ENCODE data around the gene BCAS2. TPM values are rescaled to one million over a fixed set of nuclear protein-coding genes. Genes with fewer than 3 reads are reported as not detected.

BCAS2 gene
- total RNA-seq, 3 donors from 2014 or later, result 27.0 to 35.9 (median 31.2) TPM

DNA sequence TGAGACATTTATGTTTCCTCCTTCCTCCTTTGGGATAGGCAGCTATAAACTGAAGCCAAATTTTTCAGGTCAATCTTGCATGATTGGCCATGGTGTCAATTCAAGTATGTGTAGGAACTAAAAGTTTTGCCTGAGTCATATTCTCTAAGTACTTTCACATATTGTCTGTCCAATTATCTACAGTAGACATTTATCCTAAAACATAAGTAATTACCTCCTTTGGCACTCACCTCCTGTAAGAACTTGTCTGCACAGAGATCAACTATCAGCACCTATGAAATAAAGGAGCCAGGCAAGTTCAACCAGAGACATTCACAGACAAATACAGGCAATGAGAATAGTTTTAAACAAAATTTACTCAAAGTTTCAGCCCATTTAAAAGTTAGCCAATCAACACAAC, 14.2 kb upstream of the BCAS2 start:
- H3K4me3 ChIP-seq, result no peak overlapping the region
- no peaks in the 10 kb centered on the region for H3K9me3 ChIP-seq
- ATAC-seq (no peak), DNase-seq (no peak)
- no peaks in the 10 kb centered on the region for H3K36me3 ChIP-seq (ENCODE audit: low read depth)
- intact Hi-C loops (cut with DNase I, micrococcal nuclease), result no loop called here
- no peaks in the 10 kb centered on the region for H3K4me1 ChIP-seq (ENCODE audit: low read depth)
- TF ChIP-seq, protein P1, sequence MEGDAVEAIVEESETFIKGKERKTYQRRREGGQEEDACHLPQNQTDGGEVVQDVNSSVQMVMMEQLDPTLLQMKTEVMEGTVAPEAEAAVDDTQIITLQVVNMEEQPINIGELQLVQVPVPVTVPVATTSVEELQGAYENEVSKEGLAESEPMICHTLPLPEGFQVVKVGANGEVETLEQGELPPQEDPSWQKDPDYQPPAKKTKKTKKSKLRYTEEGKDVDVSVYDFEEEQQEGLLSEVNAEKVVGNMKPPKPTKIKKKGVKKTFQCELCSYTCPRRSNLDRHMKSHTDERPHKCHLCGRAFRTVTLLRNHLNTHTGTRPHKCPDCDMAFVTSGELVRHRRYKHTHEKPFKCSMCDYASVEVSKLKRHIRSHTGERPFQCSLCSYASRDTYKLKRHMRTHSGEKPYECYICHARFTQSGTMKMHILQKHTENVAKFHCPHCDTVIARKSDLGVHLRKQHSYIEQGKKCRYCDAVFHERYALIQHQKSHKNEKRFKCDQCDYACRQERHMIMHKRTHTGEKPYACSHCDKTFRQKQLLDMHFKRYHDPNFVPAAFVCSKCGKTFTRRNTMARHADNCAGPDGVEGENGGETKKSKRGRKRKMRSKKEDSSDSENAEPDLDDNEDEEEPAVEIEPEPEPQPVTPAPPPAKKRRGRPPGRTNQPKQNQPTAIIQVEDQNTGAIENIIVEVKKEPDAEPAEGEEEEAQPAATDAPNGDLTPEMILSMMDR (IDR thresholded peaks at IDR 0.05), result no peak

DNA sequence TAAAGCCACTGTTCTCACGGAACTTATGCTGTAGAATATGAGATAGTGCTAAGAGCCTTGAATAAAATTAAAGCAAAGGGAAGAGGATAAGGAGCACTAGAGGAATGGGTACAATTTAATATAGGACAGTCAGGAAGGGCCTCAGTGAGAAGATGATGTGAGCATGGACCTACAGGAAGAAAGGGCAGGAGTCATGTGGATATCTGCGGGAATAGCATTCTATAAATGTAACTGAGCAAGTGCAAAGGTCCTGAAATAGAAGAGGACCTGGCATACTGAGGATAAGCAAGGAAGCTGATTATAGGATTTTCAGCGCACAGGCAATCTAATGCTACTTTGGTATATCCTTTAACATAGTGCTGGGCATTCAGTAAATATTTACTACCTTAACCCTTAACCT, 12.6 kb upstream of the BCAS2 start:
- H3K9me3 ChIP-seq, result no peaks in the 10 kb centered on the region

GRCh38 chr1:114589122-114589521, 7.7 kb upstream of the BCAS2 start:
- no peaks in the 10 kb centered on the region for H3K4me1 ChIP-seq (ENCODE audit: low read depth)
- intact Hi-C loops (cut with DNase I, micrococcal nuclease), result no loop called here
- H3K36me3 ChIP-seq (ENCODE audit: low read depth), result no peaks in the 10 kb centered on the region
- H3K9me3 ChIP-seq, result no peaks in the 10 kb centered on the region
- TF ChIP-seq, protein P1 (IDR thresholded peaks at IDR 0.05), result no peak
- H3K4me3 ChIP-seq, result no peak overlapping the region
- DNase-seq, result no peak
- ATAC-seq, result no peak

More for the DNA sequence above, 12.6 kb upstream of the BCAS2 start:
- TF ChIP-seq, protein P1 (IDR thresholded peaks at IDR 0.05), result no peak
- no peak for ATAC-seq
- no peaks in the 10 kb centered on the region for H3K36me3 ChIP-seq (ENCODE audit: low read depth)
- intact Hi-C loops (cut with DNase I, micrococcal nuclease), result no loop called here
- no peak overlapping the region for H3K4me3 ChIP-seq
- DNase-seq, result no peak
- H3K4me1 ChIP-seq (ENCODE audit: low read depth), result no peaks in the 10 kb centered on the region

DNA sequence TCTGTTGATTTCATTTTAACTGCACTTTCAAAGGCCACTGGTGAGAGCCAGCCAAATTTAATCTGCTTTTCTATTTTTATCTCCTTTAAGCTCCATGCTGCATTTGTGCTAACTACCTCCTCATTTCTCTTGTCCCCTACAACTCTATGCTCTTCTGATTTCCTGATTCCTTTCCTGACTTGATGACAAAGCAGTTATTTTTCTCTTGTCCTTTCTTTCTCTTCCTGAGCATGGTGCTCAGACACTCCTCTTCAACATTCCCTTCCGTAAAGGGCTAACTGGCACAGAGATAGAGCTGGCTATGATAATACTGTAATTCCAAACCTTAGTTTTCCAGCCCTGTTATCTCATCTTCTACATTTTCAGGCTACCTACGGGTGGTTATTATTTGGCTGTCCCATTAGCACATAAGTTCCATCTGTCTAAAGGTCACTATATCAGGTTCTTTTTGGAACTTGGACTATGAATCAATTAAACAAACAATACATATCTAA, 6.8 kb upstream of the BCAS2 start:
- no peak for DNase-seq
- no peak overlapping the region for H3K4me3 ChIP-seq
- no peaks in the 10 kb centered on the region for H3K4me1 ChIP-seq (ENCODE audit: low read depth)
- TF ChIP-seq, protein P1 (IDR thresholded peaks at IDR 0.05), result no peak
- intact Hi-C loops (cut with DNase I, micrococcal nuclease), result no loop called here
- no peak for ATAC-seq
- no peaks in the 10 kb centered on the region for H3K9me3 ChIP-seq
- no peaks in the 10 kb centered on the region for H3K36me3 ChIP-seq (ENCODE audit: low read depth)

DNA sequence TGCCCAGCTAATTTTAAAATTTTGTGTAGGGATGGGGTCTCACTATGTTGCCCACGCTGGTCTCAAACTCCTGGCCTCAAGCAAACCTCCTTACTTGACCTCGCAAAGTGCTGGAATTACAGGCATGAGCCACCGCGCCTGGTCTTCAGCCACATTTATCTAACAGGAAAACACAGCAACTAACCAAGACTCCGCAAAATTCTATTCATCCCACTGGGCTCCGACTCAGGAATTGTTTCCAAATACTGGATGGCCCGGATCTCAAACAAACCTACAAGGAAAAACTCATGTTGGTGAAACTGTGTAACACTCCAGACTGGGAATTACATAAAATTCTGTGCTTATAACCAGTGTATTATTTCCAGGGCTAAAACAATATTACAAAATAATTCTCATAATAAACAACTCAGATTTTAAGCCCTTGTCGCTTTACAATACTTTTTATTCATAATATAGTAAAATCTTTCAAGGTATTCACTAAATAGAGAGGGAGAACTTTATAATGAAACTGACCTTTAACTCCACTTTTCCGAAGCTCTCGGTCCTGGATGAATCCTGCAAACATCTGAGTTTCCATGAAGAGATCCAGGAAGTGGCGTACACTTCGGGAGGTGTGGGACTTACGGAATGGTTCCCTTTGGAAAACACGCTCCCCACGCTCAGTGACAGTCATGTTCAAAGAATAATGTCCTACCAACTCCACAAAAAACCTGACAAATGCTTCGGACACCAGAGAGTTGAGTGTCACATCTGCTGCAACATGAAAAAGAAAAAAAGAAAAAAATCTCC, 6.0 kb upstream of the BCAS2 start:
- H3K4me3 ChIP-seq, result no peak overlapping the region
- H3K36me3 ChIP-seq (ENCODE audit: low read depth), result no peaks in the 10 kb centered on the region
- ATAC-seq, result no peak
- TF ChIP-seq, protein P1 (IDR thresholded peaks at IDR 0.05), result no peak
- no peak for DNase-seq
- no peaks in the 10 kb centered on the region for H3K4me1 ChIP-seq (ENCODE audit: low read depth)
- H3K9me3 ChIP-seq, result no peaks in the 10 kb centered on the region
- intact Hi-C loops (cut with DNase I, micrococcal nuclease), result no loop called here
